HEK293 (cell line): ENCODE results near the gene RXYLT1.

Experiments used
- CTCF ChIA-PET: fragments of 350-600 bp; formaldehyde crosslinking; extraction: SDS; loops from one replicate; lab custom pipeline; 2021; ENCODE audit warnings: antibody characterized with exemption; lab: Yijun Ruan, JAX
- POLR2A ChIA-PET: fragments of 300-600 bp; formaldehyde crosslinking; extraction: SDS; loops from one replicate; lab custom pipeline; 2020; ENCODE audit warnings: antibody characterized with exemption, inconsistent platforms; lab: Yijun Ruan, JAX
- H3K27ac ChIP-seq: fragments of 200-500 bp; sonication (Bioruptor generic); 2 replicates; pipeline ENCODE4 v1.5.1; 2014; ENCODE audit warnings: low read depth, low read length, control low read depth, inconsistent platforms; ENCODE audit errors: extremely low read depth
- H3K36me3 ChIP-seq, 2 experiments: fragments of 200-500 bp in 1 of 2; sonication (Bioruptor generic) in 1 of 2; 1 replicate in 1 of 2; 2 replicates in 1 of 2; pipeline ENCODE4 v1.5.1; 2014 to 2017; ENCODE audit warnings: inconsistent platforms in 2 of 2, low read length in 2 of 2; ENCODE audit not compliant: control insufficient read depth in 2 of 2, insufficient read depth in 1 of 2
- H3K4me1 ChIP-seq: fragments of 200-500 bp; sonication (Bioruptor generic); 2 replicates; pipeline ENCODE4 v1.5.1; 2014; ENCODE audit warnings: mild to moderate bottlenecking, low read length, inconsistent platforms; ENCODE audit not compliant: control insufficient read depth, insufficient read depth
- H3K4me3 ChIP-seq: 2 replicates; pipeline ENCODE4 v1.5.1; 2011; ENCODE audit warnings: low read depth, mild to moderate bottlenecking, control low read depth, low read length, moderate library complexity
- H3K9me3 ChIP-seq: fragments of 200-500 bp; sonication (Bioruptor generic); 2 replicates; pipeline ENCODE4 v1.5.1; 2014; ENCODE audit warnings: low read depth, low read length, inconsistent platforms; ENCODE audit not compliant: control insufficient read depth, insufficient read depth
- KLF16 ChIP-seq: fragments of 450-650 bp; formaldehyde crosslinking; IDR thresholded peaks from 2 replicates; pipeline ENCODE4 v1.5.1; 2017; ENCODE audit warnings: missing biosample characterization, missing genetic modification characterization
- KLF8 ChIP-seq: fragments of 450-650 bp; formaldehyde crosslinking; IDR thresholded peaks from 2 replicates; pipeline ENCODE4 v1.5.1; 2016; ENCODE audit warnings: missing biosample characterization, missing genetic modification characterization
- ZBTB20 ChIP-seq: fragments of 450-650 bp; formaldehyde crosslinking; IDR thresholded peaks from 2 replicates; pipeline ENCODE4 v1.5.1; 2016; ENCODE audit warnings: missing biosample characterization, missing genetic modification characterization
- ZNF138 ChIP-seq: fragments of 450-650 bp; formaldehyde crosslinking; IDR thresholded peaks from 2 replicates; pipeline ENCODE4 v1.5.1; 2016; ENCODE audit warnings: missing biosample characterization, missing genetic modification characterization, borderline replicate concordance
- ZNF214 ChIP-seq: fragments of 450-650 bp; formaldehyde crosslinking; IDR thresholded peaks from 2 replicates; pipeline ENCODE4 v1.5.1; 2017; ENCODE audit warnings: missing biosample characterization, mild to moderate bottlenecking, missing genetic modification characterization, borderline replicate concordance
- ZNF311 ChIP-seq: fragments of 450-650 bp; formaldehyde crosslinking; IDR thresholded peaks from 2 replicates; pipeline ENCODE4 v1.5.1; 2017; ENCODE audit warnings: missing biosample characterization, missing genetic modification characterization, borderline replicate concordance
- ZNF350 ChIP-seq: fragments of 450-650 bp; formaldehyde crosslinking; IDR thresholded peaks from 2 replicates; pipeline ENCODE4 v1.5.0; 2017; ENCODE audit warnings: missing biosample characterization, mild to moderate bottlenecking, missing genetic modification characterization
- ZNF354C ChIP-seq: fragments of 450-650 bp; formaldehyde crosslinking; IDR thresholded peaks from 2 replicates; pipeline ENCODE4 v1.5.1; 2016; ENCODE audit warnings: missing biosample characterization, missing genetic modification characterization, low read depth, borderline replicate concordance
- ZNF366 ChIP-seq: fragments of 450-650 bp; formaldehyde crosslinking; conservative IDR thresholded peaks from 2 replicates; pipeline ENCODE4 v1.5.1; 2016; ENCODE audit warnings: missing biosample characterization, missing genetic modification characterization
- ZNF610 ChIP-seq: fragments of 450-650 bp; formaldehyde crosslinking; IDR thresholded peaks from 2 replicates; pipeline ENCODE4 v1.5.1; 2016; ENCODE audit warnings: missing biosample characterization, missing genetic modification characterization, borderline replicate concordance
- ZNF624 ChIP-seq: fragments of 450-650 bp; formaldehyde crosslinking; IDR thresholded peaks from 2 replicates; pipeline ENCODE4 v1.5.1; 2017; ENCODE audit warnings: missing biosample characterization, missing genetic modification characterization
- ZNF707 ChIP-seq: fragments of 450-650 bp; formaldehyde crosslinking; IDR thresholded peaks from 2 replicates; pipeline ENCODE4 v1.5.1; 2016; ENCODE audit warnings: missing biosample characterization, missing genetic modification characterization
- ZNF792 ChIP-seq: fragments of 450-650 bp; formaldehyde crosslinking; IDR thresholded peaks from 2 replicates; pipeline ENCODE4 v1.5.1; 2016; ENCODE audit warnings: missing biosample characterization, missing genetic modification characterization
- TF ChIP-seq, protein P1 (sequence below): fragments of 450-650 bp; formaldehyde crosslinking; IDR thresholded peaks from 2 replicates; pipeline ENCODE4 v1.5.1; 2017; ENCODE audit warnings: missing biosample characterization, missing genetic modification characterization
- TF ChIP-seq, protein P2 (sequence below): fragments of 450-650 bp; formaldehyde crosslinking; IDR thresholded peaks from 2 replicates; pipeline ENCODE4 v1.5.1; 2017; ENCODE audit warnings: missing biosample characterization, missing genetic modification characterization
- TF ChIP-seq, protein P3 (sequence below): fragments of 450-650 bp; formaldehyde crosslinking; IDR thresholded peaks from 2 replicates; pipeline ENCODE4 v1.5.1; 2017; ENCODE audit warnings: missing biosample characterization, missing genetic modification characterization
- TF ChIP-seq, protein P4 (sequence below): fragments of 450-650 bp; formaldehyde crosslinking; IDR thresholded peaks from 2 replicates; pipeline ENCODE4 v1.5.1; 2017; ENCODE audit warnings: missing biosample characterization, missing genetic modification characterization
- TF ChIP-seq, protein P5 (sequence below): fragments of 450-650 bp; IDR thresholded peaks from 2 replicates; pipeline ENCODE4 v1.5.1; 2018; ENCODE audit warnings: missing biosample characterization, missing genetic modification characterization

RXYLT1 gene

DNA sequence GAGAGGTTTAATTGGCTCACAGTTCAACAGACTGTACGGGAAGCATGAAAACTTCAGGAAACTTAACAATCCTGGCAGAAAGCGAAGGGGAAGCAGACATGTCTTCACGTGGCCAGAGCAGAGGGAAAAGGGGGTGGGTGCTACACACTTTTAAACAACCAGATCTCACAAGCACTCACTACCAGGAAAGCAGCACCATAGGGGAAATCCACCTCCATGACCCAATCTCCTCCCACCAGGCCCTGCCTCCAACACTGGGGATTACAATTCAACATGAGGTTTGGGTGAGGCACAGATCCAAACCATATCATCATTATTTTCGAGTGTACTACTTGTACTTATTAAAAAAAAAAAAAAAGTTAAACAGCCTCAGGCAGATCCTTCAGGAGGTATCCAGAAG lies 29.9 kb downstream of the RXYLT1 start:
- CTCF ChIA-PET, result no interaction called here
- POLR2A ChIA-PET, result interaction anchor here (0.7 kb wide), 1 partner anchor 414 kb away, joined by 5 read pairs; no protein-coding TSS in a partner anchor
- Histone ChIP-seq H3K4me3 (no peak overlapping the region), H3K36me3 (peaks cover 4 to 26% of the 10 kb centered on the region in 2 experiments), H3K27ac (no peak overlapping the region), H3K9me3 (no peaks in the 10 kb centered on the region), H3K4me1 (no peaks in the 10 kb centered on the region)
- TF ChIP-seq ZNF610 (tag by site-specific recombination), result no peak
- no peak for TF ChIP-seq KLF16 (tag by site-specific recombination)
- TF ChIP-seq ZNF350, result no peak
- TF ChIP-seq, protein P1, sequence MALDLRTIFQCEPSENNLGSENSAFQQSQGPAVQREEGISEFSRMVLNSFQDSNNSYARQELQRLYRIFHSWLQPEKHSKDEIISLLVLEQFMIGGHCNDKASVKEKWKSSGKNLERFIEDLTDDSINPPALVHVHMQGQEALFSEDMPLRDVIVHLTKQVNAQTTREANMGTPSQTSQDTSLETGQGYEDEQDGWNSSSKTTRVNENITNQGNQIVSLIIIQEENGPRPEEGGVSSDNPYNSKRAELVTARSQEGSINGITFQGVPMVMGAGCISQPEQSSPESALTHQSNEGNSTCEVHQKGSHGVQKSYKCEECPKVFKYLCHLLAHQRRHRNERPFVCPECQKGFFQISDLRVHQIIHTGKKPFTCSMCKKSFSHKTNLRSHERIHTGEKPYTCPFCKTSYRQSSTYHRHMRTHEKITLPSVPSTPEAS (tag by site-specific recombination), result no peak
- TF ChIP-seq ZNF311 (tag by site-specific recombination), result no peak
- TF ChIP-seq, protein P2, sequence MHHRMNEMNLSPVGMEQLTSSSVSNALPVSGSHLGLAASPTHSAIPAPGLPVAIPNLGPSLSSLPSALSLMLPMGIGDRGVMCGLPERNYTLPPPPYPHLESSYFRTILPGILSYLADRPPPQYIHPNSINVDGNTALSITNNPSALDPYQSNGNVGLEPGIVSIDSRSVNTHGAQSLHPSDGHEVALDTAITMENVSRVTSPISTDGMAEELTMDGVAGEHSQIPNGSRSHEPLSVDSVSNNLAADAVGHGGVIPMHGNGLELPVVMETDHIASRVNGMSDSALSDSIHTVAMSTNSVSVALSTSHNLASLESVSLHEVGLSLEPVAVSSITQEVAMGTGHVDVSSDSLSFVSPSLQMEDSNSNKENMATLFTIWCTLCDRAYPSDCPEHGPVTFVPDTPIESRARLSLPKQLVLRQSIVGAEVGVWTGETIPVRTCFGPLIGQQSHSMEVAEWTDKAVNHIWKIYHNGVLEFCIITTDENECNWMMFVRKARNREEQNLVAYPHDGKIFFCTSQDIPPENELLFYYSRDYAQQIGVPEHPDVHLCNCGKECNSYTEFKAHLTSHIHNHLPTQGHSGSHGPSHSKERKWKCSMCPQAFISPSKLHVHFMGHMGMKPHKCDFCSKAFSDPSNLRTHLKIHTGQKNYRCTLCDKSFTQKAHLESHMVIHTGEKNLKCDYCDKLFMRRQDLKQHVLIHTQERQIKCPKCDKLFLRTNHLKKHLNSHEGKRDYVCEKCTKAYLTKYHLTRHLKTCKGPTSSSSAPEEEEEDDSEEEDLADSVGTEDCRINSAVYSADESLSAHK (tag by site-specific recombination), result no peak
- no peak for TF ChIP-seq ZBTB20 (tag by site-specific recombination)
- TF ChIP-seq ZNF214 (tag by site-specific recombination), result no peak
- no peak for TF ChIP-seq ZNF624 (tag by site-specific recombination)
- TF ChIP-seq, protein P3, sequence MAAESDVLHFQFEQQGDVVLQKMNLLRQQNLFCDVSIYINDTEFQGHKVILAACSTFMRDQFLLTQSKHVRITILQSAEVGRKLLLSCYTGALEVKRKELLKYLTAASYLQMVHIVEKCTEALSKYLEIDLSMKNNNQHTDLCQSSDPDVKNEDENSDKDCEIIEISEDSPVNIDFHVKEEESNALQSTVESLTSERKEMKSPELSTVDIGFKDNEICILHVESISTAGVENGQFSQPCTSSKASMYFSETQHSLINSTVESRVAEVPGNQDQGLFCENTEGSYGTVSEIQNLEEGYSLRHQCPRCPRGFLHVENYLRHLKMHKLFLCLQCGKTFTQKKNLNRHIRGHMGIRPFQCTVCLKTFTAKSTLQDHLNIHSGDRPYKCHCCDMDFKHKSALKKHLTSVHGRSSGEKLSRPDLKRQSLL (tag by site-specific recombination), result no peak
- no peak for TF ChIP-seq ZNF707 (tag by site-specific recombination)
- TF ChIP-seq ZNF138 (tag by site-specific recombination), result no peak
- TF ChIP-seq, protein P4, sequence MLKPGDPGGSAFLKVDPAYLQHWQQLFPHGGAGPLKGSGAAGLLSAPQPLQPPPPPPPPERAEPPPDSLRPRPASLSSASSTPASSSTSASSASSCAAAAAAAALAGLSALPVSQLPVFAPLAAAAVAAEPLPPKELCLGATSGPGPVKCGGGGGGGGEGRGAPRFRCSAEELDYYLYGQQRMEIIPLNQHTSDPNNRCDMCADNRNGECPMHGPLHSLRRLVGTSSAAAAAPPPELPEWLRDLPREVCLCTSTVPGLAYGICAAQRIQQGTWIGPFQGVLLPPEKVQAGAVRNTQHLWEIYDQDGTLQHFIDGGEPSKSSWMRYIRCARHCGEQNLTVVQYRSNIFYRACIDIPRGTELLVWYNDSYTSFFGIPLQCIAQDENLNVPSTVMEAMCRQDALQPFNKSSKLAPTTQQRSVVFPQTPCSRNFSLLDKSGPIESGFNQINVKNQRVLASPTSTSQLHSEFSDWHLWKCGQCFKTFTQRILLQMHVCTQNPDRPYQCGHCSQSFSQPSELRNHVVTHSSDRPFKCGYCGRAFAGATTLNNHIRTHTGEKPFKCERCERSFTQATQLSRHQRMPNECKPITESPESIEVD (tag by site-specific recombination), result no peak
- no peak for TF ChIP-seq ZNF792 (tag by site-specific recombination)
- no peak for TF ChIP-seq ZNF366 (tag by site-specific recombination)
- TF ChIP-seq KLF8 (tag by site-specific recombination), result no peak
- TF ChIP-seq, protein P5, sequence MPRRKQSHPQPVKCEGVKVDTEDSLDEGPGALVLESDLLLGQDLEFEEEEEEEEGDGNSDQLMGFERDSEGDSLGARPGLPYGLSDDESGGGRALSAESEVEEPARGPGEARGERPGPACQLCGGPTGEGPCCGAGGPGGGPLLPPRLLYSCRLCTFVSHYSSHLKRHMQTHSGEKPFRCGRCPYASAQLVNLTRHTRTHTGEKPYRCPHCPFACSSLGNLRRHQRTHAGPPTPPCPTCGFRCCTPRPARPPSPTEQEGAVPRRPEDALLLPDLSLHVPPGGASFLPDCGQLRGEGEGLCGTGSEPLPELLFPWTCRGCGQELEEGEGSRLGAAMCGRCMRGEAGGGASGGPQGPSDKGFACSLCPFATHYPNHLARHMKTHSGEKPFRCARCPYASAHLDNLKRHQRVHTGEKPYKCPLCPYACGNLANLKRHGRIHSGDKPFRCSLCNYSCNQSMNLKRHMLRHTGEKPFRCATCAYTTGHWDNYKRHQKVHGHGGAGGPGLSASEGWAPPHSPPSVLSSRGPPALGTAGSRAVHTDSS (tag by site-specific recombination), result no peak

DNA sequence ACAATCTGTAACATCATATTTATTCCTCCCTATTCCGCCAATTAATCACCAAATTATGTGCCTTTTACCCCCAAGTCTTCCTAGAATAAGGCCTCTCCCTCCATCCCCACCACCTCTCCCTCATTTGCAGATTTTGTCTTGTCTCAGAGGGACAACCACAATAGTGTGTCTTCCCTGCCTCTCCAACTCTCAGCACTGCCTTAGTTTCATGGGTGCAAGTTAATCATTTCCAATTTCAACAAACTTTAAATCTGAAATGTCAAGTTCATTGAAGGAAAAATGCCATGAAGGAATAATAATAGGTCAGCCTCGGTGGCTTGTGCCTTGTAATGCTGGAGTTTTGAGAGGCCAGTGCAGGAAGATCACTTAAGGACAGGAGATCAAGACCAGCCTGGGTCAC lies 31.6 kb downstream of the RXYLT1 start:
- H3K27ac ChIP-seq, result no peak overlapping the region
- H3K4me1 ChIP-seq, result no peaks in the 10 kb centered on the region
- H3K36me3 ChIP-seq, result peaks cover 4 to 16% of the 10 kb centered on the region in 2 experiments
- no peaks in the 10 kb centered on the region for H3K9me3 ChIP-seq
- CTCF ChIA-PET, result interaction anchor here (0.6 to 1.9 kb wide), 3 partner anchors 9 to 587 kb away, joined by 3 to 7 read pairs (median 6); no protein-coding TSS in a partner anchor
- no peak for TF ChIP-seq ZNF138 (tag by site-specific recombination)
- no peak for TF ChIP-seq ZNF354C
- POLR2A ChIA-PET, result no interaction called here
- no peak overlapping the region for H3K4me3 ChIP-seq
